Gastrocnemius medialis (tissue), 4 donors: Measurements from ENCODE around the gene PDLIM3. TPM values are rescaled to one million over a fixed set of nuclear protein-coding genes. Genes with fewer than 3 reads are reported as not detected.

Experiments used
- ATAC-seq, 2 donors: fragments of 150-250 bp; one replicate each; pipeline ENCODE4 v1.9.1; 2016
- DNase-seq, 2 donors: peaks; one replicate each; pipeline ENCODE4 v3.0.0-alpha.2; 2019
- H3K27ac ChIP-seq, 4 donors: fragments of 200-600 bp; sonication (generic); 1 replicate in 1 of 4; 2 replicates in 3 of 4; pipeline ENCODE4 v1.5.1; 2016 to 2018; ENCODE audit warnings: mild to moderate bottlenecking in 2 of 4, moderate library complexity in 1 of 4
- H3K27me3 ChIP-seq, 3 donors: fragments of 200-600 bp; sonication (generic) in 2 of 3; 1 replicate in 1 of 3; 2 replicates in 2 of 3; pipeline versions ENCODE4 v1.5.1 to v1.6.0; 2016 to 2019; ENCODE audit warnings: mild to moderate bottlenecking in 1 of 3, moderate library complexity in 1 of 3
- H3K36me3 ChIP-seq, 2 donors: fragments of 200-600 bp; sonication (generic) in 1 of 2; one replicate each; pipeline ENCODE4 v1.5.1; 2017 to 2018
- H3K4me1 ChIP-seq, 2 donors: fragments of 200-600 bp; sonication (generic) in 1 of 2; one replicate each; pipeline ENCODE4 v1.5.1; 2016 to 2017; ENCODE audit warnings: mild to moderate bottlenecking in 2 of 2
- H3K4me3 ChIP-seq, 4 donors: fragments of 200-600 bp; sonication (generic) in 3 of 4; 1 replicate in 1 of 4; 2 replicates in 3 of 4; pipeline ENCODE4 v1.5.1; 2016 to 2019; ENCODE audit warnings: mild to moderate bottlenecking in 2 of 4
- H3K9me3 ChIP-seq, 3 donors: fragments of 200-600 bp; sonication (generic) in 2 of 3; 1 replicate in 1 of 3; 2 replicates in 2 of 3; pipeline ENCODE4 v1.5.1; 2016 to 2019
- POLR2A ChIP-seq, 2 donors: fragments of 450-650 bp; IDR thresholded peaks; one replicate each; pipeline ENCODE4 v1.6.1; 2017; ENCODE audit warnings: antibody characterized with exemption in 2 of 2, mild to moderate bottlenecking in 2 of 2, moderate library complexity in 2 of 2
- in situ Hi-C, 4 donors: fragments of 200-750 bp; cut with MboI; loops; one replicate each; pipeline versions ENCODE4 v1.15.0 to v1.8.0; 2017; ENCODE audit warnings: low sequenced_read_pairs in 4 of 4
- intact Hi-C: fragments of 100-400 bp; cut with DNase I; formaldehyde crosslinking; loops from one replicate; pipeline ENCODE4 v1.15.1; 2023; ENCODE audit warnings: low total_unique reads
- total RNA-seq, 4 donors: library from RNA; depleted of rRNA; stranded (reverse); fragments of >200 nt; gene quantifications; one replicate each; pipeline versions ENCODE4 v1.1.0 to v1.2.3, GENCODE V29; 2016
- TF ChIP-seq, protein P1 (sequence below), 5 experiments: fragments of 450-650 bp in 3 of 5; fragments of 200-600 bp in 2 of 5; sonication (generic) in 2 of 5; IDR thresholded peaks in 4 of 5; conservative IDR thresholded peaks in 1 of 5; 1 replicate in 4 of 5; 2 replicates in 1 of 5; pipeline ENCODE4 v1.5.1; 2016 to 2019; ENCODE audit warnings: antibody characterized with exemption in 5 of 5, mild to moderate bottlenecking in 3 of 5, moderate library complexity in 3 of 5

PDLIM3 gene
- total RNA-seq, 4 donors from 2014 or later, result 1,062 to 7,224 (median 2,598) TPM

GRCh38 chr4:185468999-185469398 is 66.3 kb downstream of the PDLIM3 start:
- in situ Hi-C loops, result loop anchor here in 2 of 4 donors (25.0 kb wide), 1 partner anchor 568 kb away; no protein-coding TSS in a partner anchor
- TF ChIP-seq, protein P1, sequence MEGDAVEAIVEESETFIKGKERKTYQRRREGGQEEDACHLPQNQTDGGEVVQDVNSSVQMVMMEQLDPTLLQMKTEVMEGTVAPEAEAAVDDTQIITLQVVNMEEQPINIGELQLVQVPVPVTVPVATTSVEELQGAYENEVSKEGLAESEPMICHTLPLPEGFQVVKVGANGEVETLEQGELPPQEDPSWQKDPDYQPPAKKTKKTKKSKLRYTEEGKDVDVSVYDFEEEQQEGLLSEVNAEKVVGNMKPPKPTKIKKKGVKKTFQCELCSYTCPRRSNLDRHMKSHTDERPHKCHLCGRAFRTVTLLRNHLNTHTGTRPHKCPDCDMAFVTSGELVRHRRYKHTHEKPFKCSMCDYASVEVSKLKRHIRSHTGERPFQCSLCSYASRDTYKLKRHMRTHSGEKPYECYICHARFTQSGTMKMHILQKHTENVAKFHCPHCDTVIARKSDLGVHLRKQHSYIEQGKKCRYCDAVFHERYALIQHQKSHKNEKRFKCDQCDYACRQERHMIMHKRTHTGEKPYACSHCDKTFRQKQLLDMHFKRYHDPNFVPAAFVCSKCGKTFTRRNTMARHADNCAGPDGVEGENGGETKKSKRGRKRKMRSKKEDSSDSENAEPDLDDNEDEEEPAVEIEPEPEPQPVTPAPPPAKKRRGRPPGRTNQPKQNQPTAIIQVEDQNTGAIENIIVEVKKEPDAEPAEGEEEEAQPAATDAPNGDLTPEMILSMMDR (IDR thresholded peaks at IDR 0.05 in 4 of 5, conservative IDR thresholded peaks at IDR 0.05 in 1 of 5), result no peak
- TF ChIP-seq POLR2A (IDR thresholded peaks at IDR 0.05), result no peak
- Histone ChIP-seq H3K27me3 (no peaks in the 10 kb centered on the region), H3K9me3 (no peaks in the 10 kb centered on the region), H3K4me3 (no peak overlapping the region), H3K4me1 (peaks cover 0 to 4% of the 10 kb centered on the region in 2 donors), H3K27ac (no peak overlapping the region), H3K36me3 (no peaks in the 10 kb centered on the region)
- DNase-seq, result no peak
- intact Hi-C loops, result no loop called here
- ATAC-seq, result no peak

GRCh38 chr4:185467991-185468390 is 67.3 kb downstream of the PDLIM3 start:
- peaks cover 0 to 4% of the 10 kb centered on the region in 2 donors for H3K4me1 ChIP-seq
- DNase-seq (no peak), ATAC-seq (no peak)
- intact Hi-C loops, result no loop called here
- H3K4me3 ChIP-seq, result no peak overlapping the region
- H3K9me3 ChIP-seq, result no peaks in the 10 kb centered on the region
- H3K27ac ChIP-seq, result no peak overlapping the region
- in situ Hi-C loops, result loop anchor here in 2 of 4 donors (25.0 kb wide), 1 partner anchor 569 kb away; no protein-coding TSS in a partner anchor
- H3K36me3 ChIP-seq, result no peaks in the 10 kb centered on the region
- TF ChIP-seq, protein P1 (IDR thresholded peaks at IDR 0.05 in 4 of 5, conservative IDR thresholded peaks at IDR 0.05 in 1 of 5), result no peak
- TF ChIP-seq POLR2A (IDR thresholded peaks at IDR 0.05), result no peak
- H3K27me3 ChIP-seq, result no peaks in the 10 kb centered on the region

- no peak for ATAC-seq
- H3K27me3 ChIP-seq, result no peaks in the 10 kb centered on the region
- intact Hi-C loops, result no loop called here
- no peak for TF ChIP-seq POLR2A (IDR thresholded peaks at IDR 0.05)
- TF ChIP-seq, protein P1 (IDR thresholded peaks at IDR 0.05 in 4 of 5, conservative IDR thresholded peaks at IDR 0.05 in 1 of 5), result no peak
- no peaks in the 10 kb centered on the region for H3K9me3 ChIP-seq
- H3K4me3 ChIP-seq, result no peak overlapping the region
- H3K36me3 ChIP-seq, result no peaks in the 10 kb centered on the region
- no peak for DNase-seq
- peaks cover 0 to 2% of the 10 kb centered on the region in 2 donors for H3K4me1 ChIP-seq
- in situ Hi-C loops, result loop anchor here in 2 of 4 donors (25.0 kb wide), 1 partner anchor 570 kb away; no protein-coding TSS in a partner anchor
- no peak overlapping the region for H3K27ac ChIP-seq
Measured at GRCh38 chr4:185467101-185467500, 68.2 kb downstream of the PDLIM3 start.

GRCh38 chr4:185465707-185466106 is 69.6 kb downstream of the PDLIM3 start:
- Histone ChIP-seq H3K27me3 (no peaks in the 10 kb centered on the region), H3K9me3 (no peaks in the 10 kb centered on the region), H3K4me1 (no peaks in the 10 kb centered on the region), H3K27ac (no peak overlapping the region), H3K36me3 (no peaks in the 10 kb centered on the region), H3K4me3 (no peak overlapping the region)
- no peak for ATAC-seq
- intact Hi-C loops (no loop called here), in situ Hi-C loops (loop anchor here in 2 of 4 donors (25.0 kb wide), 1 partner anchor 572 kb away; no protein-coding TSS in a partner anchor)
- TF ChIP-seq, protein P1 (IDR thresholded peaks at IDR 0.05 in 4 of 5, conservative IDR thresholded peaks at IDR 0.05 in 1 of 5), result no peak
- TF ChIP-seq POLR2A (IDR thresholded peaks at IDR 0.05), result no peak
- no peak for DNase-seq

DNA sequence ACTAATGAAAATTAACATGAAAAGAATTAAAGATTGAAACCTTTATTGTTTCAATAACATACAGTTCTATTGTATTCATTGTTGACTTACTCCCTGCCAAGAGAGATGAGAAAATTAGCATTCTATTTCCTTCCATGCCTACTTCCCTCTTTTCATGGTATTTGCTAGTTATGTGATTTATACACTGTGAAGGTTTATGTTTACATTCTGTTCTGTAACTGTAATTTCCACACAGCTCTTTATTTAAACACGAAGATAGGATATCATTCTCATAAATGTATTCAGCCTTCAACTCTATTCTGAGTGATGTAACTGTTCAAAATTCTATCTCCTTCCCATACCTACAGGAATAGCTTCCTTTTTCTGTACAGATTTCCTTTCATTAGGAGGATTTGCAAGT is 70.4 kb downstream of the PDLIM3 start:
- Histone ChIP-seq H3K27ac (no peak overlapping the region), H3K27me3 (no peaks in the 10 kb centered on the region), H3K4me3 (no peak overlapping the region), H3K4me1 (no peaks in the 10 kb centered on the region), H3K9me3 (no peaks in the 10 kb centered on the region), H3K36me3 (no peaks in the 10 kb centered on the region)
- no peak for TF ChIP-seq POLR2A (IDR thresholded peaks at IDR 0.05)
- TF ChIP-seq, protein P1 (IDR thresholded peaks at IDR 0.05 in 4 of 5, conservative IDR thresholded peaks at IDR 0.05 in 1 of 5), result no peak
- in situ Hi-C loops (loop anchor here in 2 of 4 donors (25.0 kb wide), 1 partner anchor 572 kb away; no protein-coding TSS in a partner anchor), intact Hi-C loops (no loop called here)
- no peak for ATAC-seq
- DNase-seq, result no peak
